OCI-LY1 (cell line): Measurements from ENCODE around the gene PTPN6.

Experiments used
- H2AFZ ChIP-seq: fragments of 200-600 bp; sonication (generic), shearing (Covaris generic); 2 replicates; pipeline ENCODE4 v1.6.0; 2014; ENCODE audit warnings: antibody characterized with exemption, mild to moderate bottlenecking, low read length
- H3F3A ChIP-seq: fragments of 200-600 bp; sonication (generic), shearing (Covaris generic); 2 replicates; pipeline ENCODE4 v1.6.0; 2014; ENCODE audit warnings: mild to moderate bottlenecking, antibody characterized with exemption, low read length, moderate library complexity; ENCODE audit not compliant: insufficient read depth
- H3K27ac ChIP-seq: fragments of 200-600 bp; sonication (generic); 2 replicates; pipeline ENCODE4 v1.5.1; 2014; ENCODE audit warnings: low read length, mixed run types, mild to moderate bottlenecking, low read depth; ENCODE audit not compliant: poor library complexity, severe bottlenecking
- H3K27me3 ChIP-seq: fragments of 200-600 bp; sonication (generic); 2 replicates; pipeline ENCODE4 v1.6.0; 2014; ENCODE audit warnings: antibody characterized with exemption, mild to moderate bottlenecking, low read length, moderate library complexity; ENCODE audit not compliant: insufficient read depth
- H3K36me3 ChIP-seq: fragments of 200-600 bp; sonication (generic); 2 replicates; pipeline ENCODE4 v1.6.1; 2014; ENCODE audit warnings: mild to moderate bottlenecking, antibody characterized with exemption, low read length, moderate library complexity, mixed read lengths; ENCODE audit not compliant: insufficient read depth
- H3K4me1 ChIP-seq: fragments of 200-600 bp; sonication (generic); 2 replicates; pipeline ENCODE4 v1.5.1; 2014; ENCODE audit warnings: mild to moderate bottlenecking, low read length, moderate library complexity; ENCODE audit not compliant: insufficient read depth, severe bottlenecking
- H3K4me2 ChIP-seq: fragments of 200-600 bp; sonication (generic), shearing (Covaris generic); 2 replicates; pipeline ENCODE4 v1.6.1; 2014; ENCODE audit warnings: low read length
- H3K4me3 ChIP-seq: fragments of 200-600 bp; sonication (generic); 2 replicates; pipeline ENCODE4 v1.5.1; 2014; ENCODE audit warnings: low read length, low read depth, mild to moderate bottlenecking, mixed read lengths; ENCODE audit not compliant: poor library complexity, severe bottlenecking
- H3K79me2 ChIP-seq: fragments of 200-600 bp; shearing (Covaris generic); 2 replicates; pipeline ENCODE4 v1.6.1; 2016; ENCODE audit warnings: mixed run types, low read length, mixed read lengths; ENCODE audit not compliant: insufficient read depth
- H3K9ac ChIP-seq: fragments of 200-600 bp; sonication (generic), shearing (Covaris generic); 2 replicates; pipeline ENCODE4 v1.6.1; 2014; ENCODE audit warnings: mild to moderate bottlenecking, low read length, mixed read lengths
- H3K9me2 ChIP-seq: fragments of 200-600 bp; sonication (generic), shearing (Covaris generic); 2 replicates; pipeline ENCODE4 v1.6.1; 2014; ENCODE audit warnings: low read depth, mild to moderate bottlenecking, low read length, mixed read lengths
- H3K9me3 ChIP-seq: fragments of 200-600 bp; shearing (Covaris generic); 2 replicates; pipeline ENCODE4 v1.6.1; 2014; ENCODE audit warnings: low read length, mixed read lengths
- H4K20me1 ChIP-seq: fragments of 200-600 bp; sonication (generic), shearing (Covaris generic); 2 replicates; pipeline ENCODE4 v1.6.0; 2016; ENCODE audit warnings: mild to moderate bottlenecking, low read length; ENCODE audit not compliant: insufficient read depth
- CTCF ChIP-seq: fragments of 200-600 bp; sonication (generic), shearing (Covaris generic); IDR thresholded peaks from 2 replicates; pipeline ENCODE4 v1.5.1; 2017; ENCODE audit warnings: mild to moderate bottlenecking, antibody characterized with exemption, low read length, moderate library complexity, mixed read lengths
- EZH2 ChIP-seq: fragments of 200-600 bp; sonication (generic), shearing (Covaris generic); IDR thresholded peaks from 2 replicates; pipeline ENCODE4 v1.8.0; 2017; ENCODE audit warnings: borderline replicate concordance, mixed run types, mild to moderate bottlenecking, antibody characterized with exemption, low read length, moderate library complexity, mixed read lengths

Gene PTPN6

GRCh38 chr12:6936194-6936635 lies 14.9 kb upstream of the PTPN6 start:
- Histone ChIP-seq H3K36me3 (peaks cover 3% of the 10 kb centered on the region; the same call in 1 of the 2 replicates), H3K9ac (peak overlapping the region; percentile 79; the same call in 1 of the 2 replicates), H3K4me3 (peak overlapping the region; percentile 73), H3K4me1 (peaks cover 24% of the 10 kb centered on the region), H3K9me3 (no peaks in the 10 kb centered on the region), H3K79me2 (no peaks in the 10 kb centered on the region), H3F3A (no peaks in the 10 kb centered on the region), H2AFZ (no peak overlapping the region), H3K4me2 (peak overlapping the region; percentile 87), H4K20me1 (no peaks in the 10 kb centered on the region), H3K9me2 (no peaks in the 10 kb centered on the region), H3K27me3 (no peaks in the 10 kb centered on the region), H3K27ac (no peak overlapping the region)
- TF ChIP-seq EZH2 (no peak), CTCF (no peak)

- H3K4me2 ChIP-seq: peak overlapping the region; percentile 87
- peak overlapping the region; percentile 73 for H3K4me3 ChIP-seq
- H3K79me2 ChIP-seq: no peaks in the 10 kb centered on the region
- TF ChIP-seq EZH2 (no peak), CTCF (peak; percentile 19; the same call in 1 of the 2 replicates)
- H3K9ac ChIP-seq: peak overlapping the region; percentile 79
- peaks cover 24% of the 10 kb centered on the region for H3K4me1 ChIP-seq
- H3K27ac ChIP-seq: peak overlapping the region; percentile 73
- H3K9me2 ChIP-seq: no peaks in the 10 kb centered on the region
- H2AFZ ChIP-seq: no peak overlapping the region
- H4K20me1 ChIP-seq: no peaks in the 10 kb centered on the region
- H3F3A ChIP-seq: no peaks in the 10 kb centered on the region
- H3K9me3 ChIP-seq: no peaks in the 10 kb centered on the region
- peaks cover 3% of the 10 kb centered on the region; the same call in 1 of the 2 replicates for H3K36me3 ChIP-seq
- H3K27me3 ChIP-seq: no peaks in the 10 kb centered on the region
Measured at GRCh38 chr12:6936636-6937480, 14.3 kb upstream of the PTPN6 start.

- Histone ChIP-seq H2AFZ (peak overlapping the region; percentile 3; the same call in 1 of the 2 replicates), H3K9ac (peak overlapping the region; percentile 79), H3F3A (no peaks in the 10 kb centered on the region), H3K79me2 (no peaks in the 10 kb centered on the region), H3K27ac (peak overlapping the region; percentile 73), H3K4me1 (peaks cover 24% of the 10 kb centered on the region), H3K9me2 (no peaks in the 10 kb centered on the region), H3K36me3 (peaks cover 3% of the 10 kb centered on the region; the same call in 1 of the 2 replicates), H3K4me2 (peak overlapping the region; percentile 87), H3K9me3 (no peaks in the 10 kb centered on the region), H4K20me1 (no peaks in the 10 kb centered on the region), H3K27me3 (no peaks in the 10 kb centered on the region), H3K4me3 (peak overlapping the region; percentile 73)
- TF ChIP-seq CTCF (peak; percentile 96), EZH2 (no peak)
Measured at GRCh38 chr12:6937481-6938352, 13.4 kb upstream of the PTPN6 start.
